Liver (tissue), 9 donors: ENCODE data around the gene PXDN. TPM values are rescaled to one million over a fixed set of nuclear protein-coding genes. Genes with fewer than 3 reads are reported as not detected.

Experiments
- DNase-seq: peaks from one replicate; pipeline ENCODE4 v3.0.0-alpha.2; 2017; ENCODE audit warnings: low spot score
- H3K27ac ChIP-seq, 2 donors: one replicate each; pipeline ENCODE4 v1.7.0; 2013; ENCODE audit warnings: inconsistent platforms in 2 of 2, low read length in 2 of 2, control low read depth in 1 of 2, low read depth in 1 of 2, mild to moderate bottlenecking in 1 of 2
- H3K27me3 ChIP-seq, 4 donors: one replicate each; pipeline versions ENCODE4 v1.6.1 to v1.7.0; 2013; ENCODE audit warnings: low read length in 3 of 4, inconsistent platforms in 1 of 4, mild to moderate bottlenecking in 1 of 4, moderate library complexity in 1 of 4; ENCODE audit not compliant: control insufficient read depth in 4 of 4, insufficient read depth in 4 of 4
- H3K36me3 ChIP-seq, 4 donors: one replicate each; pipeline versions ENCODE4 v1.6.1 to v1.7.0; 2013; ENCODE audit warnings: low read length in 3 of 4, mild to moderate bottlenecking in 3 of 4, low read depth in 1 of 4, moderate library complexity in 1 of 4; ENCODE audit not compliant: control insufficient read depth in 4 of 4, insufficient read depth in 3 of 4
- H3K4me1 ChIP-seq, 4 donors: one replicate each; pipeline versions ENCODE4 v1.6.1 to v1.7.0; 2013; ENCODE audit warnings: low read length in 3 of 4, mild to moderate bottlenecking in 3 of 4, moderate library complexity in 1 of 4; ENCODE audit not compliant: control insufficient read depth in 4 of 4, insufficient read depth in 4 of 4
- H3K4me3 ChIP-seq, 3 donors: one replicate each; pipeline versions ENCODE4 v1.6.1 to v1.7.0; 2013; ENCODE audit warnings: low read length in 3 of 3, control low read depth in 1 of 3, low read depth in 1 of 3, mild to moderate bottlenecking in 1 of 3
- H3K9ac ChIP-seq, 2 donors: one replicate each; pipeline ENCODE4 v1.7.0; 2013; ENCODE audit warnings: low read length in 2 of 2, mild to moderate bottlenecking in 2 of 2, moderate library complexity in 2 of 2, control low read depth in 1 of 2, low read depth in 1 of 2
- H3K9me3 ChIP-seq, 4 donors: one replicate each; pipeline versions ENCODE4 v1.6.1 to v1.7.0; 2013; ENCODE audit warnings: low read length in 3 of 4; ENCODE audit not compliant: control insufficient read depth in 4 of 4
- CTCF ChIP-seq: fragments of 150-350 bp; IDR thresholded peaks from 2 replicates; pipeline ENCODE4 v1.5.1; 2017; ENCODE audit warnings: improper control_type of control experiment, low read depth, low read length; ENCODE audit not compliant: missing input control
- EGR1 ChIP-seq, 2 donors: IDR thresholded peaks; 2 replicates each; pipeline ENCODE4 v1.6.1; 2016 to 2018; ENCODE audit warnings: antibody characterized with exemption in 2 of 2, low read depth in 2 of 2
- FOXA1 ChIP-seq: IDR thresholded peaks from 2 replicates; pipeline ENCODE4 v1.6.1; 2016; ENCODE audit warnings: antibody characterized with exemption
- FOXA2 ChIP-seq: IDR thresholded peaks from 2 replicates; pipeline ENCODE4 v1.6.1; 2016; ENCODE audit warnings: antibody characterized with exemption
- GABPA ChIP-seq, 2 donors: IDR thresholded peaks in 1 of 2; conservative IDR thresholded peaks in 1 of 2; 2 replicates each; pipeline ENCODE4 v1.6.1; 2016; ENCODE audit warnings: antibody characterized with exemption in 2 of 2, mild to moderate bottlenecking in 1 of 2, moderate library complexity in 1 of 2
- HNF4A ChIP-seq, 2 donors: conservative IDR thresholded peaks; 2 replicates each; pipeline ENCODE4 v1.6.1; 2016; ENCODE audit warnings: antibody characterized with exemption in 2 of 2, mild to moderate bottlenecking in 2 of 2
- HNF4G ChIP-seq: IDR thresholded peaks from 2 replicates; pipeline ENCODE4 v1.6.1; 2016; ENCODE audit warnings: antibody characterized with exemption
- JUND ChIP-seq, 2 donors: IDR thresholded peaks; 2 replicates each; pipeline ENCODE4 v1.6.1; 2016; ENCODE audit warnings: antibody characterized with exemption in 2 of 2
- MAX ChIP-seq: IDR thresholded peaks from 2 replicates; pipeline ENCODE4 v1.6.1; 2016; ENCODE audit warnings: antibody characterized with exemption
- NR2F2 ChIP-seq: IDR thresholded peaks from 2 replicates; pipeline ENCODE4 v1.6.1; 2016; ENCODE audit warnings: antibody characterized with exemption
- REST ChIP-seq: IDR thresholded peaks from 2 replicates; pipeline ENCODE4 v1.6.1; 2016; ENCODE audit warnings: antibody characterized with exemption, mild to moderate bottlenecking
- RXRA ChIP-seq, 2 donors: IDR thresholded peaks; 2 replicates each; pipeline ENCODE4 v1.6.1; 2017 to 2018; ENCODE audit warnings: antibody characterized with exemption in 2 of 2, mild to moderate bottlenecking in 1 of 2
- SP1 ChIP-seq: IDR thresholded peaks from 2 replicates; pipeline ENCODE4 v1.6.1; 2018; ENCODE audit warnings: antibody characterized with exemption, mild to moderate bottlenecking
- TAF1 ChIP-seq: conservative IDR thresholded peaks from 2 replicates; pipeline ENCODE4 v1.6.1; 2016; ENCODE audit warnings: antibody characterized with exemption, mild to moderate bottlenecking
- YY1 ChIP-seq: IDR thresholded peaks from 2 replicates; pipeline ENCODE4 v1.6.1; 2016; ENCODE audit warnings: antibody characterized with exemption, mild to moderate bottlenecking
- ZBTB33 ChIP-seq: IDR thresholded peaks from 2 replicates; pipeline ENCODE4 v1.6.1; 2016; ENCODE audit warnings: antibody characterized with exemption
- WGBS: extraction: QIAGEN DNeasy Blood & Tissue Kit; methylation state at CpG from one replicate; pipeline ENCODE4 v1.1.7; 2013; 5-methylcytosine and 5-hydroxymethylcytosine counted together
- polyA plus RNA-seq, 2 donors: library from polyadenylated mRNA; stranded (reverse) in 1 of 2; unstranded in 1 of 2; fragments of 200-250 nt in 1 of 2; fragments of >200 nt in 1 of 2; fragmentation: Nextera tagmentation in 1 of 2; extraction: Ambion mirVana in 1 of 2; gene quantifications; one replicate each; pipeline versions ENCODE4 v1.2.1 to v1.2.3, GENCODE V29; 2013 to 2015
- total RNA-seq, 2 donors: library from RNA; depleted of rRNA; stranded (reverse); fragments of >200 nt; gene quantifications; one replicate each; pipeline ENCODE4 v1.2.3, GENCODE V29; 2014
- donor health status: healthy.
- donor health status: healthy.
- donor health status: healthy.
- donor health status: healthy.
- donor health status: healthy.

PXDN gene
- total and polyA plus RNA-seq, 4 donors, result 4.2 to 21.5 (median 16.9) TPM

- TF ChIP-seq YY1 (no peak), FOXA2 (no peak), MAX (no peak), NR2F2 (no peak), CTCF (no peak), GABPA (IDR thresholded peaks at IDR 0.05 in 1 of 2, conservative IDR thresholded peaks at IDR 0.05 in 1 of 2) (no peak), JUND (IDR thresholded peaks at IDR 0.05) (no peak), SP1 (no peak), FOXA1 (no peak), RXRA (IDR thresholded peaks at IDR 0.05) (no peak), REST (no peak), HNF4A (conservative IDR thresholded peaks at IDR 0.05) (no peak), ZBTB33 (no peak), EGR1 (IDR thresholded peaks at IDR 0.05; ENCODE audit: low read depth in 2 of 2) (no peak)
- no peak for DNase-seq
- H3K27me3 ChIP-seq, result peaks cover 0 to 5% (median 0%) of the 10 kb centered on the region in 4 donors
- H3K9ac ChIP-seq, result no peak overlapping the region
- peaks cover 0 to 2% (median 0%) of the 10 kb centered on the region in 4 donors for H3K4me1 ChIP-seq
- peak overlapping the region; percentile 54 to 59 for H3K27ac ChIP-seq
- H3K4me3 ChIP-seq, result no peak overlapping the region
- 37% methylated on average over 14 of the region's 14 CpGs for WGBS
- no peaks in the 10 kb centered on the region for H3K36me3 ChIP-seq
- peaks cover 0 to 3% (median 0%) of the 10 kb centered on the region in 4 donors for H3K9me3 ChIP-seq
These were observed 15.5 kb downstream of the PXDN start for GRCh38 chr2:1728821-1729220.

- no peak overlapping the region for H3K9ac ChIP-seq
- peaks cover 0 to 2% (median 0%) of the 10 kb centered on the region in 4 donors for H3K4me1 ChIP-seq
- no peak for DNase-seq
- H3K27ac ChIP-seq, result peak overlapping the region; percentile 37 to 61
- no peak overlapping the region for H3K4me3 ChIP-seq
- no peak for TF ChIP-seq REST
- TF ChIP-seq GABPA (IDR thresholded peaks at IDR 0.05 in 1 of 2, conservative IDR thresholded peaks at IDR 0.05 in 1 of 2), result no peak
- TF ChIP-seq EGR1 (IDR thresholded peaks at IDR 0.05; ENCODE audit: low read depth in 2 of 2), result no peak
- no peak for TF ChIP-seq TAF1
- no peak for TF ChIP-seq RXRA (IDR thresholded peaks at IDR 0.05)
- no peak for TF ChIP-seq NR2F2
- no peak for TF ChIP-seq YY1
- TF ChIP-seq HNF4G, result no peak
- no peak for TF ChIP-seq JUND (IDR thresholded peaks at IDR 0.05)
- no peak for TF ChIP-seq FOXA1
- no peak for TF ChIP-seq SP1
- TF ChIP-seq HNF4A (conservative IDR thresholded peaks at IDR 0.05), result no peak
- no peak for TF ChIP-seq FOXA2
- H3K9me3 ChIP-seq, result peaks cover 0 to 3% (median 0%) of the 10 kb centered on the region in 4 donors
- no peaks in the 10 kb centered on the region for H3K36me3 ChIP-seq
- peaks cover 0 to 5% (median 0%) of the 10 kb centered on the region in 4 donors for H3K27me3 ChIP-seq
- WGBS, result 87% methylated on average over 16 of the region's 16 CpGs
These were observed 16.4 kb downstream of the PXDN start for GRCh38 chr2:1727796-1728474.
